ENCODE measurements around the gene DDX24.

DNA sequence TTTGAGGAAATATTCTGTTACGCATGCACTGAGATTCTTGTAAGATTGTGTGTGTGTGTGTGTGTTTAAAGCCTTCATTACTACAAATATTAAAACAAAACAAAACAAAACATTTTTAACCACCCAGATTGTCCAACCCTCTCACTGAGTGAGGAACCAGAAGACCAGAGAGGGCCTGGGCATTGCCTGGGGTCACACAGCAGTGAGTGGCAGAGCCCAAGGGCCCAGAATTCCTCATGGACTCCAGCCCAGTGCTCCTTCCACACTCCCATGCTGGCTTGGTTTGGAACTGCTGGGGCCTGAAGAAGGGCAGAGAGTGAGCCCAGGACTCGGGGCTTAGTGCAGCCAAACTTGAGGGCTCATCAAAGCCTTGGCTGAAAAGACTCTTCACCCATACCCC is 56.5 kb downstream of the DDX24 start:
- TF ChIP-seq, protein P1, sequence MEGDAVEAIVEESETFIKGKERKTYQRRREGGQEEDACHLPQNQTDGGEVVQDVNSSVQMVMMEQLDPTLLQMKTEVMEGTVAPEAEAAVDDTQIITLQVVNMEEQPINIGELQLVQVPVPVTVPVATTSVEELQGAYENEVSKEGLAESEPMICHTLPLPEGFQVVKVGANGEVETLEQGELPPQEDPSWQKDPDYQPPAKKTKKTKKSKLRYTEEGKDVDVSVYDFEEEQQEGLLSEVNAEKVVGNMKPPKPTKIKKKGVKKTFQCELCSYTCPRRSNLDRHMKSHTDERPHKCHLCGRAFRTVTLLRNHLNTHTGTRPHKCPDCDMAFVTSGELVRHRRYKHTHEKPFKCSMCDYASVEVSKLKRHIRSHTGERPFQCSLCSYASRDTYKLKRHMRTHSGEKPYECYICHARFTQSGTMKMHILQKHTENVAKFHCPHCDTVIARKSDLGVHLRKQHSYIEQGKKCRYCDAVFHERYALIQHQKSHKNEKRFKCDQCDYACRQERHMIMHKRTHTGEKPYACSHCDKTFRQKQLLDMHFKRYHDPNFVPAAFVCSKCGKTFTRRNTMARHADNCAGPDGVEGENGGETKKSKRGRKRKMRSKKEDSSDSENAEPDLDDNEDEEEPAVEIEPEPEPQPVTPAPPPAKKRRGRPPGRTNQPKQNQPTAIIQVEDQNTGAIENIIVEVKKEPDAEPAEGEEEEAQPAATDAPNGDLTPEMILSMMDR (IDR thresholded peaks at IDR 0.05), result no peak
- TF ChIP-seq POLR2A (IDR thresholded peaks at IDR 0.05), result no peak

All from sigmoid colon (tissue), 3 donors.